Subcutaneous abdominal adipose tissue (tissue), 5 donors: ENCODE results near the gene CERT1.

ENCODE experiments used
- H3K27ac ChIP-seq: one replicate; pipeline ENCODE4 v1.7.0; 2013; ENCODE audit warnings: low read depth, mild to moderate bottlenecking, inconsistent platforms, low read length, moderate library complexity
- H3K27me3 ChIP-seq, 5 donors: one replicate each; pipeline ENCODE4 v1.7.0; 2013; ENCODE audit warnings: low read length in 5 of 5, inconsistent platforms in 1 of 5; ENCODE audit not compliant: control insufficient read depth in 5 of 5, insufficient read depth in 4 of 5
- H3K36me3 ChIP-seq, 5 donors: one replicate each; pipeline ENCODE4 v1.7.0; 2013; ENCODE audit warnings: low read length in 5 of 5; ENCODE audit not compliant: control insufficient read depth in 5 of 5, insufficient read depth in 5 of 5
- H3K4me1 ChIP-seq, 5 donors: one replicate each; pipeline ENCODE4 v1.7.0; 2013; ENCODE audit warnings: low read length in 5 of 5, mild to moderate bottlenecking in 3 of 5, moderate library complexity in 1 of 5; ENCODE audit not compliant: control insufficient read depth in 5 of 5, insufficient read depth in 5 of 5
- H3K4me3 ChIP-seq, 5 donors: one replicate each; pipeline ENCODE4 v1.7.0; 2013; ENCODE audit warnings: low read length in 5 of 5, low read depth in 1 of 5
- H3K9ac ChIP-seq, 5 donors: one replicate each; pipeline ENCODE4 v1.7.0; 2013; ENCODE audit warnings: low read length in 5 of 5, mild to moderate bottlenecking in 4 of 5, moderate library complexity in 3 of 5
- H3K9me3 ChIP-seq, 5 donors: one replicate each; pipeline ENCODE4 v1.7.0; 2013; ENCODE audit warnings: low read length in 5 of 5; ENCODE audit not compliant: control insufficient read depth in 5 of 5
- donor health status: healthy.
- donor health status: healthy.
- donor health status: healthy.
- donor health status: healthy.
- donor health status: healthy.

CERT1 gene

DNA sequence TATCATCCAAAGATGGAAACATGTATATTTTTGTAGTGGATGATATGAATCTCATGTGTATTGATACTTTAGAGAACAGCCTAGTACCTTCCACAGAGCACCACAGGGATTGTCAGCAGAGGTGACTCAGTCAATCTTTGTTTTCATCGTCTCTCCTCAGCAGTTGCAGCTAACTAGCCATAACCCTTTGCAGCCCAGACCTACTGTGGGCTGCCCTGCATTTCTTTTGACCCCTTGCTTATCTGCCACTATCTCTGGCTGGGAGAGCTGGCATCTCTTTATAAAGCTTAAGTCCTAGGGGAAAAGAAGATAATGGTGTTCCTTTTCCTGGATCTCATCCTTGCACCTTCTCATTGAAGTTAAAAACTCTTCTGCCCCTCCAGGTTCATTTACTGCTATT, 145.7 kb downstream of the CERT1 start:
- Histone ChIP-seq H3K9me3 (no peaks in the 10 kb centered on the region), H3K36me3 (peaks cover 6 to 23% (median 10%) of the 10 kb centered on the region in 5 donors), H3K9ac (no peak overlapping the region), H3K27ac (no peak overlapping the region), H3K27me3 (no peaks in the 10 kb centered on the region), H3K4me1 (no peaks in the 10 kb centered on the region), H3K4me3 (no peak overlapping the region)

DNA sequence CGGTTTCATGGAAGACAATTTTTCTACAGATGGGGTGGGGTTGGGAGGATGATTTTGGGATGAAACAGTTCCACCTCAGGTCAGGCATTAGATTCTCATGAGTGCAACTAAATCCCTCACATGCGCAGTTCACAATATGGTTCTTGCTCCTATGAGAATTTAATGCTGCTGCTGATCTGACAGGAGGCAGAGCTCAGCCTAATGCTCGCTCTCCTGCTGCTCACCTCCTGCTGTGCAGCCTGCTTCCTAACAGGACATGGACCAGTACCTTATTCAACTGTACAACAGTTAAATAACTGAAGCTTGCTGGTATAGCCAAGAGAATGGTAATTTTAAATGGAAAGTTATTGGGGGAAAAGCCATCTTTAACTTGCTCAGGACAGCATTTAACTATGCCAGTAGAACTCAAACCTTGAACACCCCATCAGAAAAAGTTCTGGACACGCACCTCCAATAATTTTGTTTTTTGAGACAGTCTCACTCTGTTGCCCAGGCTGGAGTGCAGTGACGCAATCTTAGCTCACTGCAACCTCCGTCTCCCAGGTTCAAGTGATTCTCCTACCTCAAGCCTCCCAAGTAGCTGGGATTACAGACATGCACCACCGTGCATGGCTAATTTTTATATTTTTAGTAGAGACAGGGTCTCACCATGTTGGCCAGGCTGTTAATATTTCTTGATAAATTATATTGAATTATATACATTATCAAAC, 146.7 kb downstream of the CERT1 start:
- no peaks in the 10 kb centered on the region for H3K9me3 ChIP-seq
- H3K4me1 ChIP-seq, result no peaks in the 10 kb centered on the region
- H3K27ac ChIP-seq, result no peak overlapping the region
- peaks cover 12 to 33% (median 16%) of the 10 kb centered on the region in 5 donors for H3K36me3 ChIP-seq
- H3K9ac ChIP-seq, result no peak overlapping the region
- no peak overlapping the region for H3K4me3 ChIP-seq
- H3K27me3 ChIP-seq, result no peaks in the 10 kb centered on the region

DNA sequence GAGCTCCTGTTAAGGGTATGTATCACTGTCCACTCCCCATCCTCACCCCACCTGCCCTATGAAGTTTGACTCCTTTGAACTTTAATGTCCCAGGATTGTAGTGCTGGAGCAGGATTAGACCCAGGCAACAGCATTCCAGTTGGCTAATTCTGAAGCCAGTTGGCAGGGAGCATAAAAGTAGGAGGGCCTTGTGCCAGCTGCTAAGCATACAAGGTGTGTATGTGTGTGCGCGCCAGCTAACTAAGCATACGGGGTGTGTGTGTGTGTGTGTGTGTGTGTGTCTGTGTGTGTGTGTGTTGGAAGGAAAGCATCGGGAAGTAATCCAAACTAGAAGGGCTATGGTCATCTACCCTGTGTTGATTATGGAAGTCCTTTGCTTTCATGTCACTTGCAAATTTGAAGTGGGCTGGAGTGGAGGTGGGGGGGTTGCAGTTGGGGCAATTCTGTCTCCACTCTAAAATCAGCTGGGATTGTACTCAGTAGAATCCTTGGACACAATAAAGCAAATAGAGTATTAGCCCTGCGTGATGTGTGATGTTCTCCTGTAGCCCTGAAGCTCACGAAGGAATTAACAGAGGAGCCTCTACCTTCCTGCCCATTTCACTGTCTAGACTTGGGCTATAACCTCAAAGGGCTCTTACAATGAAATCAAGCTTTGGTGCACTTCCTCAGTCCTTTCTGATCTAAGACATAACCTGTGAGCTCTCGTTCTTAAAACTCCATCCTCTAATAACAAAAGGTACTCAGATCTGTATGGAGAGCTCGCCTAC, 147.5 kb downstream of the CERT1 start:
- no peak overlapping the region for H3K9ac ChIP-seq
- peaks cover 15 to 34% (median 22%) of the 10 kb centered on the region in 5 donors for H3K36me3 ChIP-seq
- no peaks in the 10 kb centered on the region for H3K4me1 ChIP-seq
- no peak overlapping the region for H3K27ac ChIP-seq
- no peak overlapping the region for H3K4me3 ChIP-seq
- no peaks in the 10 kb centered on the region for H3K9me3 ChIP-seq
- H3K27me3 ChIP-seq, result no peaks in the 10 kb centered on the region

DNA sequence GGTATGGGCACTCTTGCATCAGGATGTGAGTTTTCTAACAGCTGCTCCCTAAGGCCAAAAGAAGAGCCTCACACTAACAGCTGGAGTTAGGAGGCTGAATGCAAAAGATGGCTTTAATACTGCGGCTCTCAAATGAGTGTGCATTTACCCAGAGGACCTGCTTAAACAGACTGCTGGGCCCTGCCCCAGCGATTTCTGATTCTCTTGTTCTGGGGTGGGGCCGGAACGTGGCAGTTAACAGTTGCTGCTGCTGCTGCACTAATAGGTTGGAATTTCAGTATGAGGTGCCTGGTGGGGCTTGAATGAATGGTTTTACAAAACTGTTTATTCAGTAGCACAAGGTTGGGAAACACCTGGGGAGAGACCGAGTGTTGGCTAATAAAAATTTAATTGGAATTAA, 148.3 kb downstream of the CERT1 start:
- Histone ChIP-seq H3K9me3 (no peaks in the 10 kb centered on the region), H3K9ac (no peak overlapping the region), H3K36me3 (peaks cover 20 to 39% (median 24%) of the 10 kb centered on the region in 5 donors)

DNA sequence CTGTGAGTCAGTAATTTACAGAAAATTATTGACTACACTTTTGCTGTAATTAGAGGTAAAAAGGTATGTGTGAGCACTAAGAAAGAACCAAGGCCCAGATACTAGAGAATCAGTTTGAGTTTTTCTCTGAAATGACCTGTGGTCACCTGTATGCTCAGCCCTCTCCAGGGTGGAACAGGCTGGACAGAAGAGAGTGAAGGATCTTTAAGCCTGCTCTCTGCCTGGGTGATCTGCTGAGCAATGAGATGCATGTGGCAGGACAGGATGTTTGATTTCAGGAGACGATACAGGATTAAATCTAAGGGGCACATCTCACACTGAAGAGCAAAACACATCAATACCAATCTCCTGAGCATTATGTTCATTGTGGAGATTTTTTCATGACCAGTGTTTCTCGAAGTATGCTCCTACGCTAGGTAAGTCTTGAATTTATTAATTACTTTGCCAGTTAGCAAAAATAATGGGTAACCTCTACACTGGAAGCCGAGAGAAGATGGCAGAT, 148.9 kb downstream of the CERT1 start:
- Histone ChIP-seq H3K27ac (no peak overlapping the region), H3K9ac (no peak overlapping the region), H3K27me3 (no peaks in the 10 kb centered on the region), H3K4me3 (no peak overlapping the region), H3K4me1 (no peaks in the 10 kb centered on the region), H3K9me3 (no peaks in the 10 kb centered on the region), H3K36me3 (peaks cover 23 to 45% (median 29%) of the 10 kb centered on the region in 5 donors)

More for the DNA sequence above, 148.3 kb downstream of the CERT1 start:
- Histone ChIP-seq H3K4me1 (no peaks in the 10 kb centered on the region), H3K27me3 (no peaks in the 10 kb centered on the region), H3K4me3 (no peak overlapping the region), H3K27ac (no peak overlapping the region)

DNA sequence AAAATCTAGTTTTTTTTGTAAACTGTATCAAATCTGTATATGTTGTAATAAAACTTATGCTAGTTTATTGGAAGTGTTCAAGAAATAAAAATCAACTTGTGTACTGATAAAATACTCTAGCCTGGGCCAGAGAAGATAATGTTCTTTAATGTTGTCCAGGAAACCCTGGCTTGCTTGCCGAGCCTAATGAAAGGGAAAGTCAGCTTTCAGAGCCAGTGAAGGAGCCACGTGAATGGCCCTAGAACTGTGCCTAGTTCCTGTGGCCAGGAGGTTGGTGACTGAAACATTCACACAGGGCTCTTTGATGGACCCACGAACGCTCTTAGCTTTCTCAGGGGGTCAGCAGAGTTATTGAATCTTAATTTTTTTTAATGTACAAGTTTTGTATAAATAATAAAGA, 150.1 kb downstream of the CERT1 start:
- Histone ChIP-seq H3K4me3 (no peak overlapping the region), H3K4me1 (no peaks in the 10 kb centered on the region), H3K36me3 (peaks cover 34 to 57% (median 41%) of the 10 kb centered on the region in 5 donors), H3K9me3 (no peaks in the 10 kb centered on the region), H3K9ac (no peak overlapping the region), H3K27ac (no peak overlapping the region), H3K27me3 (no peaks in the 10 kb centered on the region)

DNA sequence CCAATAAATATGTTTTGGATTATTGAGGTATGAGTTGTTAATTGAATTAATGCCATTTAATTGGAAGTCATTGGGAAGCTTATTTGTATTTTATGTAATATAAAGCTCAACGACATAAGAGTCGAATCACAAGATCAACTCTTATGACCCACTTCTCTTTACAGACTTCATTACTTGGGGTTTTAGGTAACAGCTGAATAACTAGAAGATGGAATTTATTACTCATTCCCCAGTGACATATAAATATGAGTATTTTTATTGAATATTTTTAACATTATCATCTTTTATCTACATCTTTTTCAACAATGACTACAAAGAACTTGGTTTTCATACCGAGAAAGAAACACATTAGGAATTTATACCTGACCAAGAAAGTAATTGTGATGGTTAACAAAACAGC, 153.3 kb downstream of the CERT1 start:
- Histone ChIP-seq H3K9me3 (no peaks in the 10 kb centered on the region), H3K27me3 (no peaks in the 10 kb centered on the region), H3K36me3 (peaks cover 44 to 75% (median 55%) of the 10 kb centered on the region in 5 donors), H3K4me3 (no peak overlapping the region), H3K9ac (no peak overlapping the region), H3K4me1 (no peaks in the 10 kb centered on the region), H3K27ac (no peak overlapping the region)

DNA sequence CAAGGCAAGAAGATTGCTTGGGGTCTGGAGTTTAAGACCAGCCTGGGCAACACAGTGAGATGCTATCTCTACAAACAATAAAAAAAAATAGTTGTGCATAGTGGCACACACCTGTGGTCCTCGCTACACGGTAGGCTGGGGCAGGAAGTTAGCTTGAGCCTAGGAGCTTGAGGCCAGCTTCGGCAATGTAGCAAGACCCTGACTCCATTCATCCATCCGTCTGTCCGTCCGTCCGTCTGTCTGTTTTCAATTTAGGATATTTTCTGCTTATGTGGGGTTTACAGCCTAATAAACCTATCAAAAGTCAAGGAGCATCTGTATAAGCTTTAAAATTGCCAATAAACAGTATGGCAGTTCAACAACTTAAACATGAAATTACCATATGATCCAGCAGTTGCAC, 154.7 kb downstream of the CERT1 start:
- no peak overlapping the region for H3K27ac ChIP-seq
- H3K9ac ChIP-seq, result no peak overlapping the region
- H3K4me1 ChIP-seq, result no peaks in the 10 kb centered on the region
- H3K4me3 ChIP-seq, result no peak overlapping the region
- no peaks in the 10 kb centered on the region for H3K27me3 ChIP-seq
- peaks cover 51 to 79% (median 66%) of the 10 kb centered on the region in 5 donors for H3K36me3 ChIP-seq
- H3K9me3 ChIP-seq, result no peaks in the 10 kb centered on the region

DNA sequence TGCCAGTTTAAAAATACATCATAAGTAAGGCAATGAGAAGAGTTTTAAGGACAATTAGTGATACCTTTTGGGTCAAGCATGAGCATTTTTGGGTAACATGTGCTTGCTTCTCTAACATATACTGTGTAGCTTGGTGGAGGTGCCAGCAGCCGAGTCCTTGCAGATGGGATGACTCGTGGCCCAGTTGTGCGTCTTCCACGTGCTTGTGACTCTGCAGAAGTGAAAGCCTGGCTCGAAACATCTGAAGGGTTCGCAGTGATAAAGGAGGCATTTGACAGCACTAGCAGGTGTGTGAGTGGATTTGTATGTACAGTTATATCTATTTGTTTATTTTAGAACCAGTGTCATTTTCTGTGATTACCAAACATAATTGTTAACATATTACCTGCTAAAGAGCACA, 156.2 kb downstream of the CERT1 start:
- Histone ChIP-seq H3K4me1 (no peaks in the 10 kb centered on the region), H3K9me3 (no peaks in the 10 kb centered on the region), H3K27me3 (no peaks in the 10 kb centered on the region), H3K9ac (no peak overlapping the region), H3K4me3 (no peak overlapping the region), H3K36me3 (peaks cover 60 to 81% (median 72%) of the 10 kb centered on the region in 5 donors), H3K27ac (no peak overlapping the region)
